GM12874 (cell line): ENCODE measurements around the gene EED.
A peak's percentile ranks its signal among the peaks of the same experiment; 100 is the strongest.

ENCODE experiments used
- CTCF ChIP-seq: IDR thresholded peaks from 2 replicates; pipeline ENCODE4 v1.5.1; 2011; ENCODE audit warnings: low read depth, mild to moderate bottlenecking, control low read depth, low read length, moderate library complexity; ENCODE audit not compliant: insufficient read depth

Gene EED

GRCh38 chr11:86291466-86292262 is 47.1 kb downstream of the EED start:
- peak; percentile 62 for TF ChIP-seq CTCF

GRCh38 chr11:86292912-86293616 is 48.5 kb downstream of the EED start:
- TF ChIP-seq CTCF = no peak

DNA sequence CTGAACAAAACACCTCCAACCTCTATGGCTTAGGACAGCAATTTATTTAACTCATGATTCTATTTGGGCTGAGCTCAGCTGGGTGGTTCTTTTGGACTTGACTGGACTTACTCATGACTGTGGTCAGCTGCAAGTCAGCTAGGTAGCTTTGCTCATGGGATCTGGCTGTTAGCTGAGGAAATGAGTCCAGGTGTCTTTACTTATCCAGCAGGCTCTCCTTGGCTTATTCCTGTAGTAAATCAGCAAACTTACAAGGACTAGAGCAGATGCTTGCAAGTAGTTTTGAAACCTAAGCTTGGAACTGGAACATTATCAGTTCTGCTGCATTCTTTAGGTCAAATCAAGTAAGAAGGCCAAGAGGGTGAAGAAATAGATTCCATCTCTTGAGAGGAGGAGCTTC is 49.5 kb downstream of the EED start:
- TF ChIP-seq CTCF = no peak

GRCh38 chr11:86301742-86302091 is 57.2 kb downstream of the EED start:
- no peak for TF ChIP-seq CTCF

DNA sequence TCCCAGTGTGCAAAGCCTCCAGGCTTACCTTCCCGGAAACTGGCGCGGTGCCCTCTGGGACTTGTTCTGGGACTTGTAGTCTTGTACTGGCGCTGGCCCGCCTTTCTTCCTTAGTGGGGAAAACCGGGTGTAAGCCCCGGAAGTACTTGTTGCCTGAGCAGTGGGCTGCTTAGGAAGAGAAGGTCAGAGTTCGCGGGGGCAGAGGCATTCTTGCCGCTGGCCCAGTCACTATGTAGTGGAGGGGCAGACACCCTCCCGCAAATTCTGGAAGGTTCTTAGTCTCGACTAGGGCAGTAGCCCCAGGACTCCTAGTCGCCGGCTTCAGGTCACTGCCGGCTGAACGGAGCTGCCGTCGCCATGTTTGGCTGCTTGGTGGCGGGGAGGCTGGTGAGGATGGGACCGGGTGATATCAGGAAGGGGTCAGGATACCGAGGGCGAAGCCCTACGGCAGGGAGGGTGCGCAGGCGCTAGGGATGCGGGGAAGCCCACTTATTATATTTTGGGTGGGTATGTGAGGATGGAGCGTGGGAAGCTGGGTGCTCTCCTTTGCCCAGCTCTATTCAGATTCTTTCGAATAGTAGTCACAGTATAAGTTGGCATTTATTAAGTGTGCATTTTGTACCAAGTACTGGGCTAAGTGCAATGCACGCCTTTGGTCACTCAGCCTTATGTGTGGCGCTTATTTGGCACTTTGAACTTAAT is 57.7 kb downstream of the EED start, which contains the start of gene HIKESHI:
Gene HIKESHI (plus strand): TSS at position 149 of the 702 bp plus-strand sequence. CDS start 209 bp downstream, at position 358.
- no peak for TF ChIP-seq CTCF

DNA sequence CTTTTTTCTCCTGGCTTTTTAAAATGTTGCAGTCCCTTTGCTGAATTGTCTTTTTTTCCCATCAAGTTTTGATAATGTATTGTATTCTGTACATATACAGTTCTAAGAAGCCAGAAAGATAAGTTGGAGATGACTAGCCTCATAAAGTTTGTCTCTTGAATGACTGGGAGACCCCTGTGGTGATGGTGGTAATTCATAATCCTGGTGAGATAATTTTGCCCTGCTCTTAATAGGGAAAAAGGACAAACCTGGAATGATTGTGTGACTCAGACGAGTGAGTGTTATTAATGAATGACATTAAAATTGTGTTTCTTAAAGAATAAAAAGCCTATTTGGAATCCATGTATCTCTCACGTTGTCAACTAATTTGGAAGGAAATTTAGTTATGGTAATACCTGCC is 58.7 kb downstream of the EED start:
- TF ChIP-seq CTCF = no peak

- no peak for TF ChIP-seq CTCF
Observed at GRCh38 chr11:86313793-86314192, 69.2 kb downstream of the EED start.
